PC-9 (cell line): ENCODE data around the gene HTRA1. TPM values are rescaled to one million over a fixed set of nuclear protein-coding genes. Genes with fewer than 3 reads are reported as not detected.

ENCODE experiments used
- BruUV-seq: library from RNA; stranded (reverse); fragments of 400-500 nt; replicated peaks from 2 replicates; lab custom pipeline; 2021; lab: Mats Ljungman, UMichigan
- CTCF ChIA-PET: fragments of 300-600 bp; sonication (Branson Sonifier 250); formaldehyde crosslinking; loops from one replicate; lab custom pipeline; 2022; ENCODE audit warnings: antibody characterized with exemption; lab: Charles Lee
- POLR2A ChIA-PET: fragments of 300-600 bp; sonication (Branson Sonifier 250); formaldehyde crosslinking; loops from one replicate; lab custom pipeline; 2022; ENCODE audit warnings: antibody characterized with exemption; ENCODE audit not compliant: unreplicated experiment; lab: Charles Lee
- DNase-seq, 2 experiments: peaks; one replicate each; pipeline versions ENCODE4 v3.0.0 to v3.0.0-alpha.2; 2015 to 2022; ENCODE audit warnings: mixed read lengths in 1 of 2
- H2AFZ ChIP-seq: fragments of 200-600 bp; sonication (generic); 2 replicates; pipeline ENCODE4 v1.8.1; 2017; ENCODE audit warnings: antibody characterized with exemption
- H3F3A ChIP-seq: fragments of 200-600 bp; sonication (generic); 2 replicates; pipeline ENCODE4 v1.8.1; 2017; ENCODE audit warnings: antibody characterized with exemption, mild to moderate bottlenecking, low read depth; ENCODE audit not compliant: insufficient read depth
- H3K27ac ChIP-seq: fragments of 200-600 bp; sonication (generic); 2 replicates; pipeline ENCODE4 v1.6.1; 2016; ENCODE audit warnings: mixed run types
- H3K27me3 ChIP-seq: fragments of 200-600 bp; sonication (generic); 2 replicates; pipeline ENCODE4 v1.6.1; 2016; ENCODE audit warnings: low read depth, mixed run types; ENCODE audit not compliant: insufficient read depth
- H3K36me3 ChIP-seq: fragments of 200-600 bp; sonication (generic); 2 replicates; pipeline ENCODE4 v1.6.1; 2016; ENCODE audit warnings: low read depth, mixed run types
- H3K4me1 ChIP-seq: fragments of 200-600 bp; sonication (generic); replicated peaks from 2 replicates; pipeline ENCODE4 v1.6.1; 2016; ENCODE audit warnings: mixed run types; ENCODE audit not compliant: insufficient read depth
- H3K4me2 ChIP-seq: fragments of 200-600 bp; sonication (generic); 2 replicates; pipeline ENCODE4 v1.6.1; 2017; ENCODE audit warnings: mixed run types
- H3K4me3 ChIP-seq: fragments of 200-600 bp; sonication (generic); 2 replicates; pipeline ENCODE4 v1.6.1; 2016; ENCODE audit warnings: mixed run types
- H3K79me2 ChIP-seq: fragments of 200-600 bp; sonication (generic); 2 replicates; pipeline ENCODE4 v1.6.1; 2017; ENCODE audit warnings: low read depth, mixed run types
- H3K9me2 ChIP-seq: fragments of 200-600 bp; sonication (generic); 2 replicates; pipeline ENCODE4 v1.8.1; 2017; ENCODE audit warnings: mild to moderate bottlenecking; ENCODE audit not compliant: insufficient read depth
- H3K9me3 ChIP-seq: fragments of 200-600 bp; sonication (generic); 2 replicates; pipeline ENCODE4 v1.8.1; 2016; ENCODE audit warnings: low read depth; ENCODE audit not compliant: insufficient read depth
- H4K20me1 ChIP-seq: fragments of 200-600 bp; sonication (generic); 2 replicates; pipeline ENCODE4 v1.8.1; 2017; ENCODE audit not compliant: insufficient read depth
- EZH2 ChIP-seq: fragments of 200-600 bp; sonication (generic); IDR thresholded peaks from 2 replicates; pipeline ENCODE4 v1.8.0; 2017; ENCODE audit warnings: antibody characterized with exemption, low read depth
- intact Hi-C: fragments of 100-400 bp; cut with micrococcal nuclease; formaldehyde crosslinking; loops from one replicate; pipeline ENCODE4 v1.10.0; 2022; ENCODE audit not compliant: unreplicated experiment
- total RNA-seq: library from RNA; stranded (reverse); gene quantifications from 2 replicates; pipeline ENCODE4 v1.2.3, GENCODE V29; 2021
- TF ChIP-seq, protein P1 (sequence below): fragments of 200-600 bp; sonication (generic); conservative IDR thresholded peaks from 2 replicates; pipeline ENCODE4 v1.6.1; 2017; ENCODE audit warnings: mixed run types, antibody characterized with exemption, mild to moderate bottlenecking, moderate library complexity

HTRA1 gene
- total RNA-seq, 1 experiment from 2014 or later: 18.0 TPM

- ChIA-PET POLR2A (no interaction called here), CTCF (no interaction called here)
These were observed 12.2 kb upstream of the HTRA1 start for GRCh38 chr10:122449153-122449552.

DNA sequence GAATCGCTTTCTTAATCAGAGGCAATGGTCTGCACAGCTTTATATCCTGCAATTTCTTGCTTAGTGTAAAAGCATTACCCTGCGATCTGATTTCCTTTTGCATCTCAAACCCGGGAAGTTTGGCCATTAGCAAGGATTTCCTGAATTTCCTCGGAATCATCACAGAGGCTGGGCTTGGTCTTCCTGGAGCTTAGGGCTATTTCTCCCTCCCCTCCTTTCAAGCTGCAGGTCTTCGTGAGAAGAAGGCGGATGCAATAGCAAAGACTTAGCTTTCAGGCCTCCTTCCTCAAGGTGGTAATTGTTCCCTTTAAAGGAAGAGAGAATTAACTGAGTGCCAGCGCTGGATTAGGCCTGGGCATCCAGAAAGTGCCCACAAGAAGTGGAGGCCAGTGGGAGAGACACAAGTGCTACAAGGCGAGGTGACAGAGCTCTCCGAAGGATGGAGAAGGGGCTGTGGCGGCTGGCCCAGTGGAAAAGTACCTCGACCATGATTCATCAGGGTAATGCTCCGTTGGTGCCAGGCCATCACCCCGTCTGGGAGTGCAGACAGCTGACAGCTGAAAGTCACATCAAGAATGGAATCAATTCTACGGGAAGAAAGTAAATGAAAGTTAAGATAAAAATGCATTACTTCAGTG, 10.9 kb upstream of the HTRA1 start:
- Histone ChIP-seq H3K4me1 (no peaks in the 10 kb centered on the region), H3K27me3 (no peaks in the 10 kb centered on the region), H3K27ac (no peak overlapping the region), H3K36me3 (no peaks in the 10 kb centered on the region), H3K79me2 (no peaks in the 10 kb centered on the region), H4K20me1 (no peaks in the 10 kb centered on the region), H3K4me3 (no peak overlapping the region), H3K9me3 (no peaks in the 10 kb centered on the region), H3K4me2 (no peak overlapping the region), H3K9me2 (no peaks in the 10 kb centered on the region), H3F3A (no peaks in the 10 kb centered on the region), H2AFZ (no peak overlapping the region)
- intact Hi-C loops: no loop called here
- no TSS peak for BruUV-seq
- ChIA-PET CTCF (no interaction called here), POLR2A (no interaction called here)
- TF ChIP-seq EZH2: no peak
- TF ChIP-seq, protein P1, sequence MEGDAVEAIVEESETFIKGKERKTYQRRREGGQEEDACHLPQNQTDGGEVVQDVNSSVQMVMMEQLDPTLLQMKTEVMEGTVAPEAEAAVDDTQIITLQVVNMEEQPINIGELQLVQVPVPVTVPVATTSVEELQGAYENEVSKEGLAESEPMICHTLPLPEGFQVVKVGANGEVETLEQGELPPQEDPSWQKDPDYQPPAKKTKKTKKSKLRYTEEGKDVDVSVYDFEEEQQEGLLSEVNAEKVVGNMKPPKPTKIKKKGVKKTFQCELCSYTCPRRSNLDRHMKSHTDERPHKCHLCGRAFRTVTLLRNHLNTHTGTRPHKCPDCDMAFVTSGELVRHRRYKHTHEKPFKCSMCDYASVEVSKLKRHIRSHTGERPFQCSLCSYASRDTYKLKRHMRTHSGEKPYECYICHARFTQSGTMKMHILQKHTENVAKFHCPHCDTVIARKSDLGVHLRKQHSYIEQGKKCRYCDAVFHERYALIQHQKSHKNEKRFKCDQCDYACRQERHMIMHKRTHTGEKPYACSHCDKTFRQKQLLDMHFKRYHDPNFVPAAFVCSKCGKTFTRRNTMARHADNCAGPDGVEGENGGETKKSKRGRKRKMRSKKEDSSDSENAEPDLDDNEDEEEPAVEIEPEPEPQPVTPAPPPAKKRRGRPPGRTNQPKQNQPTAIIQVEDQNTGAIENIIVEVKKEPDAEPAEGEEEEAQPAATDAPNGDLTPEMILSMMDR: no peak
- DNase-seq: no peak

More at GRCh38 chr10:122449153-122449552, 12.2 kb upstream of the HTRA1 start:
- intact Hi-C loops: no loop called here
- no peak for TF ChIP-seq EZH2
- TF ChIP-seq, protein P1: no peak
- no peak overlapping the region for H3K27ac ChIP-seq
- H3K9me3 ChIP-seq: no peaks in the 10 kb centered on the region
- H3K4me1 ChIP-seq: no peaks in the 10 kb centered on the region
- no peaks in the 10 kb centered on the region for H3K27me3 ChIP-seq
- no peak for DNase-seq
- no peaks in the 10 kb centered on the region for H3K36me3 ChIP-seq
- H3K4me3 ChIP-seq: no peak overlapping the region
- no peaks in the 10 kb centered on the region for H4K20me1 ChIP-seq
- no peaks in the 10 kb centered on the region for H3K79me2 ChIP-seq
- H2AFZ ChIP-seq: no peak overlapping the region
- no peaks in the 10 kb centered on the region for H3F3A ChIP-seq
- no TSS peak for BruUV-seq
- no peaks in the 10 kb centered on the region for H3K9me2 ChIP-seq
- no peak overlapping the region for H3K4me2 ChIP-seq

DNA sequence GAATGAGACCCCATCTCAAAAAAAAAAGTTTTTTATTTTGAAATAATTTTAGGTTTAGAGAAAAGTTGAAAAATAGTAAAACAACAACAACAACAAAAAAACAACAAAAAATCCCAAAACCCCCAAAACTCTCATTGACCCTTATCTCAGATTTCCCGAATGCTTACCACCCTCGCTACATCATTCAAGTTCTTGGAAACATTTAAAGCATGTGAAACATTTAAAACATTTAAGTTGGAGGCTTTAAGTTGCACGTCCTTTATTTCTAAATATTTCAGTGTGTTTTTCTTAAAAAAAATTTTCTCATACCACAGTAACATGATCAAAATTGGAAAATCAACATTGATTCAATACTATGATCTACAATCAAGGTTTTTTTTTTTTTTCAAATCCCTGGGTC, 7.3 kb upstream of the HTRA1 start:
- no peaks in the 10 kb centered on the region for H3K9me3 ChIP-seq
- no peaks in the 10 kb centered on the region for H3K79me2 ChIP-seq
- ChIA-PET CTCF (no interaction called here), POLR2A (no interaction called here)
- no peak overlapping the region for H3K27ac ChIP-seq
- DNase-seq: no peak
- intact Hi-C loops: no loop called here
- no peak overlapping the region for H2AFZ ChIP-seq
- no peak overlapping the region for H3K4me3 ChIP-seq
- H3K36me3 ChIP-seq: no peaks in the 10 kb centered on the region
- H3K4me2 ChIP-seq: no peak overlapping the region
- no peaks in the 10 kb centered on the region for H4K20me1 ChIP-seq
- H3K9me2 ChIP-seq: no peaks in the 10 kb centered on the region
- no peaks in the 10 kb centered on the region for H3F3A ChIP-seq
- no peaks in the 10 kb centered on the region for H3K4me1 ChIP-seq
- no peaks in the 10 kb centered on the region for H3K27me3 ChIP-seq
- no peak for TF ChIP-seq EZH2
- TF ChIP-seq, protein P1: no peak
- BruUV-seq: no TSS peak
